ELF-1 (cell line): ENCODE measurements around the gene RRAS2.
"Not testable (repeated sequence)": the region's sequence is repeated elsewhere in the genome, so short reads cannot be mapped to it uniquely, and the experiment has no call there.

Source experiments
- DNase-seq: peaks from one replicate; pipeline ENCODE4 v3.0.0-alpha.2; 2016; ENCODE audit warnings: low read depth, low spot score

The RRAS2 gene

GRCh38 chr11:14371249-14371648 is 12.3 kb upstream of the RRAS2 start:
- no peak for DNase-seq

- DNase-seq = no peak
These were observed 11.5 kb upstream of the RRAS2 start for GRCh38 chr11:14370496-14370895.

DNA sequence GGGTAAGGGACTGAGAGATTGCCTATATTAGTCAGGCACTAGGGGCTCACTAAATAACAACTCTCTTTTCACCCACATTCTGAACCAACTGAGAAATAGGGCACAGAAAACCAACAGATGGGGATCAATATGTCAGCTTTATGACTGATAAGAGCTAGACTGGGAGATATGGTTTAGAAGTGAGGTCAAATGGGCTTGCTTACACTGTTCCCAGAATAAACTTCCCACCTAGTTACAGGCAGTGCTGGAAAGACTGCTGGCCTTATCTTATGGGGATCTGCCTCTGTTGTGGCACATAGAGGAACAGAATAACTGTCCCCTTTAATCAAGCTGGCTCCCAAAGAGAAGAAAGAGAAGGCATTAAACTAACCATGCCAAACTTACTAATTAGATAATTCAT is 10.6 kb upstream of the RRAS2 start:
- DNase-seq = no peak

- no peak for DNase-seq
These were observed 8.0 kb upstream of the RRAS2 start for GRCh38 chr11:14366936-14367335.

- no peak for DNase-seq
These were observed 5.3 kb upstream of the RRAS2 start for GRCh38 chr11:14364322-14364721.

- DNase-seq = no peak
These were observed 3.6 kb upstream of the RRAS2 start for GRCh38 chr11:14362611-14363010.

DNA sequence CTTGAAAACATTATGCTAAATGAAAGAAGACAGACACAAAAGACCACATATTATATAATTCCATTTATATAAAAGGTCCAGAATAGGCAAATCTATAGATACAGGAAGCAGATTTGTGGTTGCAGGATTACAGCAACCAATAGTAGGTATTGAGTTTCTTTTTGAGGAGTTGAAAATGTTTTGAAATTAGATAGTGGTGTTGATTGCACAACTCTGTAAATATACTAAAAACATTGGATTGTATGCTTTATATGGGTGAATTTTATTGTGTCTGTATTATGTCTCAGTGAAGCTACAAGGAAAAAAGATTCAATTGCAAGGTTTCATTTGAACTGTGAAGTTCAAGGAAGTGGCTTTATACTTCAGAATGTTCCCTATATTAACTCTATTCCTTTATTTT is 3.0 kb upstream of the RRAS2 start:
- DNase-seq = no peak

DNA sequence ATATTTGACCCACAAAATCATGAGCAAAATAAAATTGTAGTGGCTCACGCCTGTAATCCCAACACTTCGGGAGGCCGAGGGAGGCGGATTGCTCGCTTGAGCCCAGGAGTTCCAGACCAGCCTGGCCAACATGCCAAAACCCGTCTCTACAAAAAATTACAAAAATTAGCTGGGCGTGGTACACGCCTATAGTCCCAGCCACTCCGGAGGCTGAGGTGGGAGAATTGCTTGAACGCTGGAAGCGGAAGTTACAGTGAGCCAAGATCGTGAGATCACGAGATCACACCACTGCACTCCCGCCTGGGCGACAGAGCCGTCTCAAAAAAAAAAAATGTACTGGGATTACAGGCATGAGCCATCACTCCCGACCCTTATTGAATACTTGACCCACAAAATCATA is 2.0 kb upstream of the RRAS2 start:
- no peak for DNase-seq

DNA sequence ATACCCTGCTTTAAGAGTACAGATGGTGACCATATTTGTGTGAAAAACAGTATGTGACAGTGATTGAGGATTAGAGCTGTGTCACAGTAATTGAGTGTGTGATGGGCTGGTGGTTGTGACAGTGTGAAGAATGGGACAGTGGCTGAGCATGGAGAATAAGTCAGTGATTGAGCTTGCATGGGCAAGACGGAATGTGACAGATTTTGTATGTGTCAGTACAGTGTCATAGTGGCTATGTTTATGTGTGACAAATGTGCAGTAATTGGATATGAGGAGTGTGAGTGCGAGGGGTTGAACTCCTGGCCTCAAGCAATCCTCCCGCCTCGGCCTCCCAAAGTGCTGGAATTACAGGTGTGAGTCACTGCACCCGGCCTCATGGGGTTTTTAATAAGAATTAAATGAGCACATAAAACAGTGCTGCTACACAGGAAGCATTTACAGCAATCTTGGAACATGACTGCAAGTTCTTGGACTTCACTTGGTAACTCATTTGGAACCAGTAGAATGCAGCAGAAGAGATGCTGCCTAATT is 583 bp upstream of the RRAS2 start:
- no peak for DNase-seq

- peak; percentile 87 for DNase-seq
These were observed 878 bp downstream of the RRAS2 start for GRCh38 chr11:14357881-14358728.

GRCh38 chr11:14356342-14356741 is 2.6 kb downstream of the RRAS2 start:
- no peak for DNase-seq

- DNase-seq = not testable (repeated sequence)
These were observed 4.4 kb downstream of the RRAS2 start for GRCh38 chr11:14354604-14355003.

DNA sequence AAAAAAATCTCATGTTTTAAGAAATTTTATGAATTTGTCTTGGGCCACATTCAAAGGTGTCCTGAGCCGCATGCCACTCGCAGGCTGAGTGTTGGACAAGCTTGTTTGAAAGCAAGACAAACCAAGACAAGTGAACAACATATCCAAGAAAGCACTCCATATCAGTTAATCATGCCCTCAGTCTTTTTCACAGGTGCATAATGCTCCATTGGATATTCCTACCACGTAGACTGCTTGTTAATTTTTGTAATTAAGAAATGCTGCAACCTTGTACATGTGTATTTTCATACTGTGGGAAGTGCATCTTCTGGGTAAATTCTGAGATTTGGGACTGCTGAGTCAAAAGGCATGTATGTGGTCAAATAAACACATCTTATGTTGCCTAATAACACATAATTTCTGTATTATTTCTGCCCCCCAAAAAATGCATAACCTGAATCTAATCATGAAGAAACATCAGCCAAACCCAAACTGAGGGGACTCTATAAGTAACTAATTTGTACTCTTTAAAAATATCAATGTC is 8.2 kb downstream of the RRAS2 start:
- no peak for DNase-seq

DNA sequence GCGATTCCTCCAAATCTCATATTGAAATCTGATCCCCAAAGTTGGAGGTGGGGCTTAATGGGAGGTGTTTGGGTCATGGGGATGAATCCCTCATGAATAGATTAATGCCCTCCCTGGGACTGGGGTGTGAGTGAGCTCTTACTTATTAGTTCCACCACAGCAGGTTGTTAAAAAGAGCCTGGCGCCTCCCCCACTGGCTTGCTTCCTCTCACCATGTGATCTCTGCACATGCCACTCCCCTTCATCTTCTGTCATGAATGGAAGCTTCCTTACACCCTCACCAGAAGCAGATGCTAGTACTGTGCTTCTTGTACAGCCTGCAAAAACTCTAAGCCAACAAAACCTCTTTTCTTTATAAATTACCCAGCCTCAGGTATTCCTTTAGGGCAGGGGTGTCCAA is 8.8 kb downstream of the RRAS2 start:
- DNase-seq = peak; percentile 40

DNA sequence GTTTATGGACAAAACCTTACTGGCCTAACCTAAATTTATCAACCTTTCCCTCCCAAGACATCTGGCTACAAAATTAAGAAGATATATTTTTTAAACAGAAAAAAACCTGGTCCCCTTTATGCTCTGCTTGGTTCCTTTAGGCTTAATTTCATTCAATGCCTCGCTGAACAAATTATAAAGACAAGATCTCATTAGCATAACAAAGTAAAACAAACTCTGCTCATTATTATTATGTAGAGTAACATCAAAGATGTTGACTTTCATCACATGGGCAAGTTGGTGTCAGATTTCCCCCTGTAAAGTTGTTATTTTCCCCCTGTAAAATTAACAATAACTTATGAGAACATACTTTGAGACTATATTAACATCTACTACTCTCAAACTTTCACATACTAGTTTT is 11.0 kb downstream of the RRAS2 start:
- DNase-seq = no peak

GRCh38 chr11:14347494-14347893 is 11.5 kb downstream of the RRAS2 start:
- no peak for DNase-seq

GRCh38 chr11:14346303-14346955 is 12.6 kb downstream of the RRAS2 start:
- no peak for DNase-seq

GRCh38 chr11:14345668-14346067 is 13.3 kb downstream of the RRAS2 start:
- no peak for DNase-seq

GRCh38 chr11:14345016-14345415 is 14.0 kb downstream of the RRAS2 start:
- DNase-seq = not testable (repeated sequence)

DNA sequence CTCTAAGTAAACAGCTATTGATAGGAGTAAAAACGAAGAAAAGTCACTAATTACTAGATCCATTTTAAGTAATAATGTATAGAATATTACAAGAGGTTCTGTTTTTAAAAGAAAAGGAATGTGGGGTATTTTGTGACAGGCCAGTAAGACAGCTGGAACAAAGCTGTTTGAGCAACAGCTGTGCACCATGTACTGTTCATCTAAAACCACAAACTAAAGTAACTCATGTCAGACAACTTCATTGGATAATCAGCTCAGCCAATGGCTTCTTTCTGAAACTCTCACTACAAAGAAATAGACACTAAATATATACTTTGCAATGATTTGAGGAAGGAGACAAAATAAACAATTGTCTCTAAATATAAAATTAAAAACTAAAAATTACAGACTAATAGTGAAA is 16.1 kb downstream of the RRAS2 start:
- no peak for DNase-seq

GRCh38 chr11:14341968-14342367 is 17.0 kb downstream of the RRAS2 start:
- DNase-seq = no peak

- DNase-seq = no peak
These were observed 18.3 kb downstream of the RRAS2 start for GRCh38 chr11:14340721-14341120.

DNA sequence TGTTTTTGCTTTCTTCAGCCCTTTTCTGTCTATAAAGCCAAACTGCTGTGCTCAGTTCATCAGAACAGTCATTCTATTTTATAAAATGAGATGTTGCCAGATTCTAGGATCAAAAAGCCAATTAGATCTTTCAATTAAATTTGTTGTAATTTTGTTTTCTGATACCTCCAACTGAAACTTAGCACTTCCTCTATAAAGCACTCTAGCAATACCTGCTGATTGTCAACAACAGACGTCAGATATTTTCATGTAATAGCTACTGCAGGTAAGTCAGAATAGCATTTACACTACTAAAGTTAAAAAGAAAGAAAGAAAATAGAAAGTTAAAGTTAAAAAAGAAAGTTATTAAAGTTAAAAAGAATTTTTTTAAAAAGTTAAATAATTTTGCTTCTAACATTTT is 19.6 kb downstream of the RRAS2 start:
- no peak for DNase-seq
